Omental fat pad (tissue), 4 donors: Measurements from ENCODE around the gene NXPE4. TPM values are rescaled to one million over a fixed set of nuclear protein-coding genes. Genes with fewer than 3 reads are reported as not detected.

Experiments used
- ATAC-seq: fragments of 150-250 bp; one replicate; pipeline ENCODE4 v1.9.1; 2016; ENCODE audit warnings: mild to moderate bottlenecking, moderate library complexity; ENCODE audit not compliant: low FRiP score
- DNase-seq: peaks from one replicate; pipeline ENCODE4 v3.0.0-alpha.2; 2019; ENCODE audit warnings: low spot score
- total RNA-seq, 4 donors: library from RNA; depleted of rRNA; stranded (reverse); fragments of >200 nt; gene quantifications; one replicate each; pipeline ENCODE4 v1.1.0, GENCODE V29; 2016
- TF ChIP-seq, protein P1 (sequence below), 3 donors: fragments of 450-650 bp; IDR thresholded peaks; one replicate each; pipeline ENCODE4 v1.5.1; 2016 to 2017; ENCODE audit warnings: antibody characterized with exemption in 3 of 3, mild to moderate bottlenecking in 3 of 3, moderate library complexity in 2 of 3

Gene NXPE4
- total RNA-seq, 4 donors from 2014 or later: not detected

DNA sequence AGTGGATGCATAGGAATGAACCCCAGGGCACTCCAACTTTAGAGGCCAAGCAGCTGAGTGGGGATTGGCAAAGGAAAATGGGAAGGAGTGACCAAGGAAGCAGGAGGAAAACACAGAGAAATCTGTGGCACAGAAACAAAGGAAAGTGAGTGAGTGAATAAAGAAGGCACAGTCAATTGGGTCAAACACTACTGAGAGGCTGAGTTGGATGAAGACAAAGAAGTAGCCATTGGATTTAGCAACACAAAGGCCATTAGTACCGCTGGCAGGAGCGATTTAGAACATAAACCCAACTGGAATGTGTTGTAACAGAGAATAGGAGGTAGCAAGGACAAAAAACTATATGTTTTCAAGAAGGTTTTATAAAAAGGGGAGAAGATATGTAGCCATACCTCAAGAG is 29.3 kb downstream of the NXPE4 start:
- TF ChIP-seq, protein P1, sequence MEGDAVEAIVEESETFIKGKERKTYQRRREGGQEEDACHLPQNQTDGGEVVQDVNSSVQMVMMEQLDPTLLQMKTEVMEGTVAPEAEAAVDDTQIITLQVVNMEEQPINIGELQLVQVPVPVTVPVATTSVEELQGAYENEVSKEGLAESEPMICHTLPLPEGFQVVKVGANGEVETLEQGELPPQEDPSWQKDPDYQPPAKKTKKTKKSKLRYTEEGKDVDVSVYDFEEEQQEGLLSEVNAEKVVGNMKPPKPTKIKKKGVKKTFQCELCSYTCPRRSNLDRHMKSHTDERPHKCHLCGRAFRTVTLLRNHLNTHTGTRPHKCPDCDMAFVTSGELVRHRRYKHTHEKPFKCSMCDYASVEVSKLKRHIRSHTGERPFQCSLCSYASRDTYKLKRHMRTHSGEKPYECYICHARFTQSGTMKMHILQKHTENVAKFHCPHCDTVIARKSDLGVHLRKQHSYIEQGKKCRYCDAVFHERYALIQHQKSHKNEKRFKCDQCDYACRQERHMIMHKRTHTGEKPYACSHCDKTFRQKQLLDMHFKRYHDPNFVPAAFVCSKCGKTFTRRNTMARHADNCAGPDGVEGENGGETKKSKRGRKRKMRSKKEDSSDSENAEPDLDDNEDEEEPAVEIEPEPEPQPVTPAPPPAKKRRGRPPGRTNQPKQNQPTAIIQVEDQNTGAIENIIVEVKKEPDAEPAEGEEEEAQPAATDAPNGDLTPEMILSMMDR (IDR thresholded peaks at IDR 0.05): no peak

DNA sequence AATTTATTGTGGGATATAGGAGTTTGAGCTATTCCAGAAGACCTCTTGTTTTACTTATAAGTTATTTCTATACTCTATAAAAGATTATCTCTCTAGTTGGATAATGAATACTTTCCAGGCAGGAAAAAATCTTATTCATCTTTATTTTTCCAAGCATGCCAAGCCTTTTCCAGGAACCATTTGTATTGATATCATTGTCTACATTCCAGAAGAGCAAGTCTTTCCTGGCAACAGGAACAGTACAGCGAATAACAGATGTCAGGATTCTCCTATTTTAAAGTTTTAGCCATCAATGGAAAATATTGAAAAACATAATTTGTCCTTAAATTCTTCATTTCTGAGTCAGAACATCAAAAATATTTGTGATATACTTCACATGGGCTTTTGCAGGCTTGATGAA is 30.8 kb downstream of the NXPE4 start:
- TF ChIP-seq, protein P1 (IDR thresholded peaks at IDR 0.05): no peak
- DNase-seq: no peak
- no peak for ATAC-seq

More for the DNA sequence above, 29.3 kb downstream of the NXPE4 start:
- ATAC-seq: no peak
- no peak for DNase-seq

DNA sequence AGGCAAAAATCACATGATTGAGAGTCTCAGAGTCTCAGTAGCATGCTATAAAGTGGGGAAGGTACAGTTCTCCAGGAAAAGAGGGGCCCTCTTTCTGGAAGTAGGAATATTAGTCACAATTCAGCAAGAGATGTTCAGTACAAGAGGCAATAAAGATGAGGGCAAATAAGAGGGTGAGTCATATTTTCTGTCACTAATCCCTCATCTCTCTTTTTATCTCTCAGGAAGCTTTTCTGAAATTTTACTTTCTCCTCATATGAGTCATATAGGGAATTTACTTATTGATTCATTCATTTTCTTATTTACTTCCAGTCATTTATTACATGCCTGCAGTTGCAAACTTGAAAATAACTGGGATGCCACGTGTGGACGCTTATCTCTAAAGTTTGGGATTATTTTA is 32.5 kb downstream of the NXPE4 start:
- ATAC-seq (peak; percentile 82), DNase-seq (no peak)
- TF ChIP-seq, protein P1 (IDR thresholded peaks at IDR 0.05): no peak

DNA sequence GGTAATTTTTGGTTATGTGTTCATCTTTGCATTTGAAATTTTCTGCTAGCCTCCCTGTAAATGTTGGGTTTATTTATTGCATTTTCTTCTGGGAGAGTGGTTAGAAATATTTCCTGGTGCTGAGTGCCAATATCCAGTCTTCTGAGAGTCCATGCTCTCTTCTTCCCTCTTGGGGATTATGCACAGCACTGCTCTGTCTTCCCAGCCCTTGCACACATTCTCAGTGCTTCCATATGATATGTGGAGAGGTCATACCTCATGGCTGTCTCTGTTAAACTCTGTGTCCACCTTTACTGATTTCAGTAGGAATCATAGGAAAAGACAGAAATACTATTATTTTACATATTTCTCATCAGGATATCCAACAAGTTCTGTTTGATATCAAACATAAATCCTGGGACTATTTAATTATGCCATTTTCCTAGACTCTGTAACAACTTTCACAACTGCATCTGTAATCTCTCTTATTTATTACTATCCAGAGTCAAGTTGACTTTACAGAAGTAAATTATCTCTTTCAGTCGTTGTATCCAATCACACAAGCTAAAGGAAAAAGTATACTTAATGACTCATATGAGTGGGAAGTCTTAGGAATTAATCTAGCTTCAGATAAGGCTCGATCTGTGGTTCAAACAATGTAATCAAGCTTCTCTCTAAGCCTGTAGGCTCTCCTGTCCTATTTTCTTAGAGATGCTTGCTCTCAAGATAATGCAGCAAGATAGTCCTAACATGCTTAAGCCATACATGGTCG is 33.2 kb downstream of the NXPE4 start:
- ATAC-seq (peak; percentile 50), DNase-seq (no peak)
- TF ChIP-seq, protein P1 (IDR thresholded peaks at IDR 0.05): no peak

DNA sequence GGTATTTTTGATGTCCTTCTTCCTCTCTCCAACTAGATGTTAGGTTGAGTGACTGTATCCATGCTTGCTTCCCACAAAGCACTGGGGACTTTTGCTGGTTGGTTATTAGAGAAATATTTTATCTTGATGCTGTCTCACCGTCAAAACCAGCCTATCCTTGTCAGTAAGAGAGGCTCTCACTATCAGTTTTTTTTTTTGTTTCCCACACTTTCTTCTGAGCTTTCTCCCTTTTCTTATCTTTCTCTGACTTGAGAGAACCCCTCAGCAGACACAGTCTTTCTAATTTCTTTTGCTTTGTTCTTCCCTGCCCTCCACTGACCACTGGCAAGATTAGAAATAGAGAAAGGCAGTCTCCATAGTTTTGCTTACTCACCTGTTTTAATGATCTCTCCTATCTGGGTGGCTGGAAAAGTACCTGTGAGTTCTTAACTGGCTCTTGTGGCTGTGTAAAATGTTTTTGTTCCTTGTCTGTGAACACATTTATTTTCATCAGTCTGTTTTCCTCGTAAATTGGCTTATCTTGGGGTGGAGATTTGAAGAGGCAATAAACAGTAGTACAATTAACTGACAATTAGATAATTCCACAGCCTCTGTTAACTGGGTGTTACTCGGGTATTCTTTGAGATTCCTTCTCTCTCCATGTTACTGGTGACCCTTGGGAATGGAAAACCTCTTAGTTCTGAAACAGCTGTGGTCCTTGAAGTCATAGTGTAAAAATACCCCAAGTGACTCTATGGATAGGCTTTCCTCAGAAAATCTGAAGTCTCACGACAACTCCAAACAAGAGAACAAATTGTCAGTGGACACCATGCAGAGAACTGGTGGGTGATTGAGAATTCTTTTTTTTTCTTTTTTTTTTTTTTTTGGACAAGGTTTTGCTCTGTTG is 35.9 kb downstream of the NXPE4 start, which contains the start of gene NXPE1:
NXPE1 (minus strand) TSS at position 457 of the 886 bp plus-strand sequence. CDS start 8,680 bp downstream, outside the sequence.
- no peak for ATAC-seq
- no peak for DNase-seq
- TF ChIP-seq, protein P1 (IDR thresholded peaks at IDR 0.05): no peak

DNA sequence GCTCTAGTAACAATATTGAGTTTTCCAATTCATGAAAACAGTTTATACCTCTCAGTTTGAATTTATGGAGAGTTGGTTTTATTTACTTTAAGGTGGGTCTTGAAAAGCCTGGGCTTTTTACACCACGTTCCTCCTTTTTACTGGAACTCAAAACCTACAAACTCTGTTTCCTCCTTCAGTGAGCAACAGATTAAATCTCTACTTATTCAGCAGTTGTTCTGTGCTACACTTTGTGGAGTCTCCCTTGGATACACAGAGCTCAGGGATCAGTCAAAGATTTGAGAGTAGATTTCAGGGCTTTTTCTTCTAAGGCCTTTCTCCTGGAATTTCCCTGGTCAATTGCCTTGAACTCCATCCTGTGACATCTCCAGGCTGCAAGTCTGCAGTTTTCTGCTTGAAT is 39.5 kb downstream of the NXPE4 start:
- ATAC-seq: no peak
- TF ChIP-seq, protein P1 (IDR thresholded peaks at IDR 0.05): no peak

More for the DNA sequence above, 39.5 kb downstream of the NXPE4 start:
- DNase-seq: no peak
